Astrocyte of the spinal cord (primary cell): ENCODE data around the gene SGIP1.

Experiments used
- DNase-seq: peaks from one replicate; pipeline ENCODE4 v3.0.0; 2011; ENCODE audit warnings: low read depth, low spot score
- H3K4me3 ChIP-seq: 2 replicates; pipeline ENCODE4 v1.5.1; 2011; ENCODE audit warnings: low read depth, mild to moderate bottlenecking, low read length, moderate library complexity
- CTCF ChIP-seq: IDR thresholded peaks from 2 replicates; pipeline ENCODE4 v1.5.1; 2012; ENCODE audit warnings: low read depth, mild to moderate bottlenecking, low read length, inconsistent platforms
- in situ Hi-C: cut with HindIII; loops from 2 replicates; pipeline ENCODE4 v1.10.0; 2017; ENCODE audit warnings: low sequenced_read_pairs

The SGIP1 gene

GRCh38 chr1:66542314-66542713 lies 8.4 kb downstream of the SGIP1 start:
- in situ Hi-C loops: no loop called here
- DNase-seq: no peak
- H3K4me3 ChIP-seq: no peak overlapping the region
- no peak for TF ChIP-seq CTCF

GRCh38 chr1:66542811-66543767 lies 9.1 kb downstream of the SGIP1 start:
- in situ Hi-C loops: no loop called here
- H3K4me3 ChIP-seq: no peak overlapping the region
- TF ChIP-seq CTCF: no peak
- DNase-seq: peak; percentile 79

GRCh38 chr1:66546047-66546810 lies 12.3 kb downstream of the SGIP1 start:
- no peak for TF ChIP-seq CTCF
- no peak overlapping the region for H3K4me3 ChIP-seq
- no peak for DNase-seq
- in situ Hi-C loops: no loop called here

- in situ Hi-C loops: no loop called here
- no peak for DNase-seq
- no peak overlapping the region for H3K4me3 ChIP-seq
- TF ChIP-seq CTCF: no peak
These were observed 15.1 kb downstream of the SGIP1 start for GRCh38 chr1:66549017-66549416.

- TF ChIP-seq CTCF: no peak
- DNase-seq: no peak
- no peak overlapping the region for H3K4me3 ChIP-seq
- in situ Hi-C loops: no loop called here
These were observed 16.3 kb downstream of the SGIP1 start for GRCh38 chr1:66550243-66550642.

GRCh38 chr1:66552287-66552686 lies 18.3 kb downstream of the SGIP1 start:
- TF ChIP-seq CTCF: no peak
- no peak for DNase-seq
- no peak overlapping the region for H3K4me3 ChIP-seq
- in situ Hi-C loops: no loop called here
